GM12801 (cell line): ENCODE measurements around the gene RAVER1.

Experiments used
- TF ChIP-seq, protein P1 (sequence below): IDR thresholded peaks from one replicate; pipeline ENCODE4 v1.5.1; 2011; ENCODE audit warnings: control low read depth; ENCODE audit not compliant: insufficient read length; ENCODE audit errors: extremely low read depth

Gene RAVER1

DNA sequence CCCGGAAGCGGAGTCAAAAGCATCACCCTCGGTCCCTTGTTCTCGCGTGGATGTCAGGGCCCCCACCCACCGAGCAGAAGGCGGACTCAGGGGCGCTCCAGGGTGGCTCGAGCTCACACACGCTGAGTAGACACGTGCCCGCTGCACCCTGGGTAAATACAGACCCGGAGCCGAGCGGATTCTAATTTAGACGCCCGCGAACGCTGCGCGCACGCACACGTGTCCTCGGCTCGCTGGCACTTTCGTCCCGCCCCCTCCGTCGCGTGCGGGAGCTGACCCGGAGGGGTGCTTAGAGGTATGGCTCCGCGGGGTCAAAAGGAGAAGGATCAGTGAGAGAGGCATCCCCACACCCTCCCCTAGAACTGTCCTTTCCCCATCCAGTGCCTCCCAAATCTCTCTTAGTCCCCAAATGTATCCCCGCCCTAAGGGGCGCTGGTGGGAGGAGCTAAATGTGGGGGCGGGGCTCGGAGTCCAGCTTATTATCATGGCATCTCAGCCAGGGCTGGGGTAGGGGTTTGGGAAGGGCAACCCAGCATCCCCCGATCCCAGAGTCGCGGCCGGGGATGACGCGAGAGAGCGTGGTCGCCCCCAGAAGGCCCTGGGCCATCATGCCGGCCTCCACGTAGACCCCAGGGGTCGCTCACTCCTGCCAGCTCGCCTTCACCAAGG is 44.0 kb downstream of the RAVER1 start:
- TF ChIP-seq, protein P1, sequence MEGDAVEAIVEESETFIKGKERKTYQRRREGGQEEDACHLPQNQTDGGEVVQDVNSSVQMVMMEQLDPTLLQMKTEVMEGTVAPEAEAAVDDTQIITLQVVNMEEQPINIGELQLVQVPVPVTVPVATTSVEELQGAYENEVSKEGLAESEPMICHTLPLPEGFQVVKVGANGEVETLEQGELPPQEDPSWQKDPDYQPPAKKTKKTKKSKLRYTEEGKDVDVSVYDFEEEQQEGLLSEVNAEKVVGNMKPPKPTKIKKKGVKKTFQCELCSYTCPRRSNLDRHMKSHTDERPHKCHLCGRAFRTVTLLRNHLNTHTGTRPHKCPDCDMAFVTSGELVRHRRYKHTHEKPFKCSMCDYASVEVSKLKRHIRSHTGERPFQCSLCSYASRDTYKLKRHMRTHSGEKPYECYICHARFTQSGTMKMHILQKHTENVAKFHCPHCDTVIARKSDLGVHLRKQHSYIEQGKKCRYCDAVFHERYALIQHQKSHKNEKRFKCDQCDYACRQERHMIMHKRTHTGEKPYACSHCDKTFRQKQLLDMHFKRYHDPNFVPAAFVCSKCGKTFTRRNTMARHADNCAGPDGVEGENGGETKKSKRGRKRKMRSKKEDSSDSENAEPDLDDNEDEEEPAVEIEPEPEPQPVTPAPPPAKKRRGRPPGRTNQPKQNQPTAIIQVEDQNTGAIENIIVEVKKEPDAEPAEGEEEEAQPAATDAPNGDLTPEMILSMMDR = no peak

DNA sequence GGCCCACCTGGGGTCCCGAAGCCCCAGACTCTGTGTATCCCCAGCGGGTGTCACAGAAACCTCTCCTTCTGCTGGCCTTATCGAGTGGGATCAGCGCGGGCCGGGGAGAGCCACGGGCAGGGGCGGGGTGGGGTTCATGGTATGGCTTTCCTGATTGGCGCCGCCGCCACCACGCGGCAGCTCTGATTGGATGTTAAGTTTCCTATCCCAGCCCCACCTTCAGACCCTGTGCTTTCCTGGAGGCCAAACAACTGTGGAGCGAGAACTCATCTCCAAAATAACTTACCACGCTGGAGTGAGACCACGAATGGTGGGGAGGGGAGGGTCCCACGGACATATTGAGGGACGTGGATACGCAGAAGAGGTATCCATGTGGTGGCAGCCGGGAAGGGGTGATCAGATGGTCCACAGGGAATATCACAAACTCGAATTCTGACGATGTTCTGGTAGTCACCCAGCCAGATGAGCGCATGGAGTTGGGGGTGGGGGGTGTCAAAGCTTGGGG is 44.6 kb downstream of the RAVER1 start:
- TF ChIP-seq, protein P1 = no peak

DNA sequence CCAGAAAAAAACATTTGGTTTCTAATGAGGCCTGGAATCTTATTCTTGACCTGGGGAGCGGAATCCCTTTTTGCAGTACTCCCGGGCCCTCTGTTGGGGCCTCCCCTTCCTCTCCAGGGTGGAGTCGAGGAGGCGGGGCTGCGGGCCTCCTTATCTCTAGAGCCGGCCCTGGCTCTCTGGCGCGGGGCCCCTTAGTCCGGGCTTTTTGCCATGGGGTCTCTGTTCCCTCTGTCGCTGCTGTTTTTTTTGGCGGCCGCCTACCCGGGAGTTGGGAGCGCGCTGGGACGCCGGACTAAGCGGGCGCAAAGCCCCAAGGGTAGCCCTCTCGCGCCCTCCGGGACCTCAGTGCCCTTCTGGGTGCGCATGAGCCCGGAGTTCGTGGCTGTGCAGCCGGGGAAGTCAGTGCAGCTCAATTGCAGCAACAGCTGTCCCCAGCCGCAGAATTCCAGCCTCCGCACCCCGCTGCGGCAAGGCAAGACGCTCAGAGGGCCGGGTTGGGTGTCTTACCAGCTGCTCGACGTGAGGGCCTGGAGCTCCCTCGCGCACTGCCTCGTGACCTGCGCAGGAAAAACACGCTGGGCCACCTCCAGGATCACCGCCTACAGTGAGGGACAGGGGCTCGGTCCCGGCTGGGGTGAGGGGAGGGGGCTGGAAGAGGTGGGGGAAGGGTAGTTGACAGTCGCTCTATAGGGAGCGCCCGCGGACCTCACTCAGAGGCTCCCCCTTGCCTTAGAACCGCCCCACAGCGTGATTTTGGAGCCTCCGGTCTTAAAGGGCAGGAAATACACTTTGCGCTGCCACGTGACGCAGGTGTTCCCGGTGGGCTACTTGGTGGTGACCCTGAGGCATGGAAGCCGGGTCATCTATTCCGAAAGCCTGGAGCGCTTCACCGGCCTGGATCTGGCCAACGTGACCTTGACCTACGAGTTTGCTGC is 46.3 kb downstream of the RAVER1 start, which contains the start of gene ICAM4:
Gene ICAM4 (plus strand): TSS at position 153 of the 935 bp plus-strand sequence. CDS start 58 bp downstream, at position 211.
- TF ChIP-seq, protein P1 = no peak

DNA sequence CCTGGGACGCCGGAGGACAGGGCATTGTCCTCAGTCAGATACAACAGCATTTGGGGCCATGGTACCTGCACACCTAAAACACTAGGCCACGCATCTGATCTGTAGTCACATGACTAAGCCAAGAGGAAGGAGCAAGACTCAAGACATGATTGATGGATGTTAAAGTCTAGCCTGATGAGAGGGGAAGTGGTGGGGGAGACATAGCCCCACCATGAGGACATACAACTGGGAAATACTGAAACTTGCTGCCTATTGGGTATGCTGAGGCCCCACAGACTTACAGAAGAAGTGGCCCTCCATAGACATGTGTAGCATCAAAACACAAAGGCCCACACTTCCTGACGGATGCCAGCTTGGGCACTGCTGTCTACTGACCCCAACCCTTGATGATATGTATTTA is 47.9 kb downstream of the RAVER1 start:
- TF ChIP-seq, protein P1 = no peak

DNA sequence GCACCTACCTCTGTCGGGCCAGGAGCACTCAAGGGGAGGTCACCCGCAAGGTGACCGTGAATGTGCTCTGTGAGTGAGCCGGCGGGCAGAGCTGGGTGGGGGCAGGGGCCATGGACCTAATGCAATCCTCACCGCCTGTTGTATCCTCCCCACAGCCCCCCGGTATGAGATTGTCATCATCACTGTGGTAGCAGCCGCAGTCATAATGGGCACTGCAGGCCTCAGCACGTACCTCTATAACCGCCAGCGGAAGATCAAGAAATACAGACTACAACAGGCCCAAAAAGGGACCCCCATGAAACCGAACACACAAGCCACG is 48.4 kb downstream of the RAVER1 start:
- TF ChIP-seq, protein P1 = no peak

DNA sequence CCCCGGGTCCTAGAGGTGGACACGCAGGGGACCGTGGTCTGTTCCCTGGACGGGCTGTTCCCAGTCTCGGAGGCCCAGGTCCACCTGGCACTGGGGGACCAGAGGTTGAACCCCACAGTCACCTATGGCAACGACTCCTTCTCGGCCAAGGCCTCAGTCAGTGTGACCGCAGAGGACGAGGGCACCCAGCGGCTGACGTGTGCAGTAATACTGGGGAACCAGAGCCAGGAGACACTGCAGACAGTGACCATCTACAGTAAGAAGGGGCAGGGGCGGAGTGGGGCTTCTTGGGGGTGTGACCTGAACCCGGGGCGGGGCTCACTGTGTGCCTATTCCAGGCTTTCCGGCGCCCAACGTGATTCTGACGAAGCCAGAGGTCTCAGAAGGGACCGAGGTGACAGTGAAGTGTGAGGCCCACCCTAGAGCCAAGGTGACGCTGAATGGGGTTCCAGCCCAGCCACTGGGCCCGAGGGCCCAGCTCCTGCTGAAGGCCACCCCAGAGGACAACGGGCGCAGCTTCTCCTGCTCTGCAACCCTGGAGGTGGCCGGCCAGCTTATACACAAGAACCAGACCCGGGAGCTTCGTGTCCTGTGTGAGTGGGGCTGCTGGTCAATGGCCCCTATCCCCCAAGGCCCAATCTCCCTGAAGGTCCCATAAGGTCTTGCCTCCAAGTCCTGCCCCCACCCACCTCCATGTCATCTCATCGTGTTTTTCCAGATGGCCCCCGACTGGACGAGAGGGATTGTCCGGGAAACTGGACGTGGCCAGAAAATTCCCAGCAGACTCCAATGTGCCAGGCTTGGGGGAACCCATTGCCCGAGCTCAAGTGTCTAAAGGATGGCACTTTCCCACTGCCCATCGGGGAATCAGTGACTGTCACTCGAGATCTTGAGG is 49.0 kb downstream of the RAVER1 start:
- TF ChIP-seq, protein P1 = no peak
